Fibroblast of lung (primary cell): ENCODE results near the gene TOGARAM2. TPM values are rescaled to one million over a fixed set of nuclear protein-coding genes. Genes with fewer than 3 reads are reported as not detected.

ENCODE experiments used
- DNase-seq, 2 donors: peaks; one replicate each; pipeline versions ENCODE4 v3.0.0 to v3.0.0-alpha.2; 2010; ENCODE audit warnings: low read depth in 2 of 2
- H2AFZ ChIP-seq: 2 replicates; pipeline ENCODE4 v1.5.1; 2012; ENCODE audit warnings: low read length, control low read depth, inconsistent platforms
- H3K27ac ChIP-seq: 2 replicates; pipeline ENCODE4 v1.5.1; 2011; ENCODE audit warnings: low read length, control low read depth; ENCODE audit not compliant: insufficient read depth
- H3K27me3 ChIP-seq: 2 replicates; pipeline ENCODE4 v1.5.1; 2011; ENCODE audit warnings: mild to moderate bottlenecking, low read length; ENCODE audit not compliant: control insufficient read depth, insufficient read depth
- H3K36me3 ChIP-seq: 2 replicates; pipeline ENCODE4 v1.5.1; 2011; ENCODE audit warnings: low read length; ENCODE audit not compliant: control insufficient read depth, insufficient read depth
- H3K4me1 ChIP-seq: 2 replicates; pipeline ENCODE4 v1.5.1; 2011; ENCODE audit warnings: low read length; ENCODE audit not compliant: control insufficient read depth, insufficient read depth; ENCODE audit errors: extremely low read depth
- H3K4me2 ChIP-seq: 2 replicates; pipeline ENCODE4 v1.5.1; 2011; ENCODE audit warnings: low read length, control low read depth; ENCODE audit not compliant: insufficient read depth; ENCODE audit errors: extremely low read depth
- H3K4me3 ChIP-seq, 4 experiments: fragments of 200-600 bp in 1 of 4; sonication (generic) in 1 of 4; replicated peaks in 1 of 4; 2 replicates each; pipeline ENCODE4 v1.5.1; 2011 to 2016; ENCODE audit warnings: low read length in 4 of 4, low read depth in 3 of 4, mild to moderate bottlenecking in 3 of 4, control low read depth in 2 of 4, inconsistent platforms in 1 of 4, mixed read lengths in 1 of 4; ENCODE audit not compliant: insufficient read depth in 1 of 4; ENCODE audit errors: control extremely low read depth in 1 of 4
- H3K79me2 ChIP-seq: 2 replicates; pipeline ENCODE4 v1.5.1; 2012; ENCODE audit warnings: mild to moderate bottlenecking, low read length, inconsistent platforms; ENCODE audit not compliant: control insufficient read depth, insufficient read depth
- H3K9ac ChIP-seq: 2 replicates; pipeline ENCODE4 v1.5.1; 2011; ENCODE audit warnings: mild to moderate bottlenecking, low read length, control low read depth; ENCODE audit not compliant: insufficient read depth
- H3K9me3 ChIP-seq: 2 replicates; pipeline ENCODE4 v1.5.1; 2012; ENCODE audit warnings: low read depth, low read length; ENCODE audit not compliant: control insufficient read depth, insufficient read depth
- H4K20me1 ChIP-seq: 2 replicates; pipeline ENCODE4 v1.5.1; 2011; ENCODE audit warnings: low read length; ENCODE audit not compliant: control insufficient read depth, insufficient read depth; ENCODE audit errors: extremely low read depth
- CTCF ChIP-seq, 2 donors: IDR thresholded peaks in 1 of 2; conservative IDR thresholded peaks in 1 of 2; 1 replicate in 1 of 2; 2 replicates in 1 of 2; pipeline ENCODE4 v1.5.1; 2011 to 2012; ENCODE audit warnings: low read length in 2 of 2, control low read depth in 1 of 2, inconsistent platforms in 1 of 2, low read depth in 1 of 2, mild to moderate bottlenecking in 1 of 2
- EZH2 ChIP-seq: IDR thresholded peaks from 2 replicates; pipeline ENCODE4 v1.5.1; 2012; ENCODE audit warnings: low read length, control low read depth, mild to moderate bottlenecking; ENCODE audit errors: missing control alignments
- polyA plus RNA-seq, 2 donors: library from polyadenylated mRNA; depleted of rRNA in 1 of 2; stranded (reverse) in 1 of 2; unstranded in 1 of 2; fragments of >200 nt; gene quantifications; 2 replicates each; pipeline ENCODE4 v1.2.1, GENCODE V29; 2011 to 2012; ENCODE audit warnings: missing spikeins in 1 of 2
- total RNA-seq: library from RNA; depleted of rRNA; stranded (reverse); fragments of >200 nt; gene quantifications from 2 replicates; pipeline ENCODE4 v1.2.1, GENCODE V29; 2014

The TOGARAM2 gene
- total and polyA plus RNA-seq, 2 donors (not counting 1 experiment from before 2014, with no cell fraction given): 0.15 to 0.33 TPM

GRCh38 chr2:28994679-28995078 lies 13.6 kb downstream of the TOGARAM2 start:
- TF ChIP-seq EZH2 (no peak), CTCF (conservative IDR thresholded peaks at IDR 0.05 in 1 of 2, IDR thresholded peaks at IDR 0.05 in 1 of 2; ENCODE audit: low read depth in 1 of 2, low read length in 2 of 2) (no peak)
- Histone ChIP-seq H3K27ac (no peak overlapping the region), H3K4me3 (no peak overlapping the region), H3K79me2 (no peaks in the 10 kb centered on the region), H3K4me2 (no peak overlapping the region), H2AFZ (no peak overlapping the region), H4K20me1 (no peaks in the 10 kb centered on the region), H3K9ac (no peak overlapping the region), H3K36me3 (no peaks in the 10 kb centered on the region), H3K27me3 (no peaks in the 10 kb centered on the region), H3K9me3 (no peaks in the 10 kb centered on the region), H3K4me1 (peaks cover 2% of the 10 kb centered on the region)
- DNase-seq: no peak

- no peak overlapping the region for H3K4me2 ChIP-seq
- no peak overlapping the region for H3K4me3 ChIP-seq
- H3K27me3 ChIP-seq: no peaks in the 10 kb centered on the region
- no peak overlapping the region for H2AFZ ChIP-seq
- H4K20me1 ChIP-seq: no peaks in the 10 kb centered on the region
- peaks cover 2% of the 10 kb centered on the region for H3K4me1 ChIP-seq
- no peak overlapping the region for H3K9ac ChIP-seq
- no peaks in the 10 kb centered on the region for H3K36me3 ChIP-seq
- DNase-seq: no peak
- no peaks in the 10 kb centered on the region for H3K79me2 ChIP-seq
- H3K9me3 ChIP-seq: no peaks in the 10 kb centered on the region
- no peak overlapping the region for H3K27ac ChIP-seq
- no peak for TF ChIP-seq EZH2
- TF ChIP-seq CTCF (conservative IDR thresholded peaks at IDR 0.05 in 1 of 2, IDR thresholded peaks at IDR 0.05 in 1 of 2; ENCODE audit: low read depth in 1 of 2, low read length in 2 of 2): no peak
Measured at GRCh38 chr2:28995765-28996750, 15.0 kb downstream of the TOGARAM2 start.

GRCh38 chr2:28997237-28997846 lies 16.2 kb downstream of the TOGARAM2 start:
- Histone ChIP-seq H3K27me3 (no peaks in the 10 kb centered on the region), H4K20me1 (no peaks in the 10 kb centered on the region), H3K27ac (no peak overlapping the region), H3K79me2 (no peaks in the 10 kb centered on the region), H3K36me3 (no peaks in the 10 kb centered on the region), H2AFZ (no peak overlapping the region), H3K4me2 (no peak overlapping the region), H3K4me3 (no peak overlapping the region), H3K9ac (no peak overlapping the region), H3K9me3 (no peaks in the 10 kb centered on the region), H3K4me1 (no peaks in the 10 kb centered on the region)
- DNase-seq: peak in 1 of 2 donors; percentile 46
- TF ChIP-seq CTCF (conservative IDR thresholded peaks at IDR 0.05 in 1 of 2, IDR thresholded peaks at IDR 0.05 in 1 of 2; ENCODE audit: low read depth in 1 of 2, low read length in 2 of 2) (no peak), EZH2 (no peak)
